Right atrium auricular region (tissue), 2 donors: ENCODE data around the gene SLC35B4. TPM values are rescaled to one million over a fixed set of nuclear protein-coding genes. Genes with fewer than 3 reads are reported as not detected.

ENCODE experiments used
- DNase-seq: peaks from one replicate; pipeline ENCODE4 v3.0.0-alpha.2; 2019; ENCODE audit warnings: low spot score
- H3K27ac ChIP-seq, 2 donors: fragments of 200-600 bp; sonication (generic); 1 replicate in 1 of 2; 2 replicates in 1 of 2; pipeline ENCODE4 v1.5.1; 2016 to 2019
- H3K27me3 ChIP-seq, 2 donors: fragments of 200-600 bp; sonication (generic); one replicate each; pipeline versions ENCODE4 v1.5.1 to v1.6.0; 2017 to 2019
- H3K36me3 ChIP-seq: fragments of 200-600 bp; sonication (generic); one replicate; pipeline ENCODE4 v1.5.1; 2016
- H3K4me1 ChIP-seq, 2 donors: fragments of 200-600 bp; sonication (generic); one replicate each; pipeline versions ENCODE4 v1.5.1 to v1.6.0; 2017 to 2019
- H3K4me3 ChIP-seq, 2 donors: fragments of 200-600 bp; sonication (generic); 1 replicate in 1 of 2; 2 replicates in 1 of 2; pipeline ENCODE4 v1.5.1; 2017 to 2019; ENCODE audit warnings: mild to moderate bottlenecking in 1 of 2, moderate library complexity in 1 of 2
- H3K9me3 ChIP-seq, 2 donors: fragments of 200-600 bp; sonication (generic); one replicate each; pipeline ENCODE4 v1.5.1; 2019
- total RNA-seq, 2 donors: library from RNA; depleted of rRNA; stranded (reverse); fragments of >200 nt; gene quantifications; one replicate each; pipeline ENCODE4 v1.1.0, GENCODE V29; 2016
- TF ChIP-seq, protein P1 (sequence below), 2 donors: fragments of 200-600 bp; sonication (generic); IDR thresholded peaks; one replicate each; pipeline ENCODE4 v1.5.1; 2019; ENCODE audit warnings: antibody characterized with exemption in 2 of 2

The SLC35B4 gene
- total RNA-seq, 2 donors from 2014 or later = 3.4 to 4.8 TPM

DNA sequence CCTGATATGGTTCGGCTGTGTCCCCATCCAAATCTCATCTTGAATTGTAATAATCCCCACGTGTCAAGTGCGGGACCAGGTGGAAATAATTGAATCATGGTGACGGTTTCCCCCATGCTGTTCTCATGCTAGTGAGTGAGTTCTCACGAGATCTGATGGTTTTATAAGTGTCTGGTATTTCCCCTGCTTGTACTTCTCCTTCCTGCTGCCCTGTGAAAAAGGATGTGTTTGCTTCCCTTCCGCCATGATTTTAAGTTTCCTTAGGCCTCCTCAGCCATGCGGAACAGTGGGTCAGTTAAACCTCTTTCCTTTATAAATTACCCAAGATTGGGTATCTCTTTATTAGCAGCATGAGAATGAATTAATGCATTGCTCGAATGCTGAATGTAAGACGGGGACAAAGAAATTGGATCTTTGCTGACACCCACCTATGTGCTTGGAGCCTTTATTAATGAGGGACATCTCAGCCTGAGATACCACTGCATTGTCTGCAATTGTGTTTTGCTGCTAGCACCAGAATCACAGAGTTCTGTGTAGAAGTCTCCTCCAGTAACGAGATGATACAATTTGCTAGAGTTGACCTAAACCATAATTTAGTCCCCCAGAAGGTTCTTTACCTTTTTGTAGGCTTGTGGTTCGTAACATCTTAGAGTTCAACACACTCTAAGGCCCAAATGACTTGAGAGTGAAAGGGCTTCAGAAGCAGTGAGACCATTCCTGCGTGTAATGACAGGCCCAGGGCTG lies 28.6 kb downstream of the SLC35B4 start:
- H3K9me3 ChIP-seq = no peaks in the 10 kb centered on the region
- no peak overlapping the region for H3K4me3 ChIP-seq
- no peaks in the 10 kb centered on the region for H3K4me1 ChIP-seq
- H3K27ac ChIP-seq = no peak overlapping the region
- TF ChIP-seq, protein P1, sequence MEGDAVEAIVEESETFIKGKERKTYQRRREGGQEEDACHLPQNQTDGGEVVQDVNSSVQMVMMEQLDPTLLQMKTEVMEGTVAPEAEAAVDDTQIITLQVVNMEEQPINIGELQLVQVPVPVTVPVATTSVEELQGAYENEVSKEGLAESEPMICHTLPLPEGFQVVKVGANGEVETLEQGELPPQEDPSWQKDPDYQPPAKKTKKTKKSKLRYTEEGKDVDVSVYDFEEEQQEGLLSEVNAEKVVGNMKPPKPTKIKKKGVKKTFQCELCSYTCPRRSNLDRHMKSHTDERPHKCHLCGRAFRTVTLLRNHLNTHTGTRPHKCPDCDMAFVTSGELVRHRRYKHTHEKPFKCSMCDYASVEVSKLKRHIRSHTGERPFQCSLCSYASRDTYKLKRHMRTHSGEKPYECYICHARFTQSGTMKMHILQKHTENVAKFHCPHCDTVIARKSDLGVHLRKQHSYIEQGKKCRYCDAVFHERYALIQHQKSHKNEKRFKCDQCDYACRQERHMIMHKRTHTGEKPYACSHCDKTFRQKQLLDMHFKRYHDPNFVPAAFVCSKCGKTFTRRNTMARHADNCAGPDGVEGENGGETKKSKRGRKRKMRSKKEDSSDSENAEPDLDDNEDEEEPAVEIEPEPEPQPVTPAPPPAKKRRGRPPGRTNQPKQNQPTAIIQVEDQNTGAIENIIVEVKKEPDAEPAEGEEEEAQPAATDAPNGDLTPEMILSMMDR (IDR thresholded peaks at IDR 0.05) = no peak
- H3K27me3 ChIP-seq = no peaks in the 10 kb centered on the region
- no peak for DNase-seq
- peaks cover 7% of the 10 kb centered on the region for H3K36me3 ChIP-seq

DNA sequence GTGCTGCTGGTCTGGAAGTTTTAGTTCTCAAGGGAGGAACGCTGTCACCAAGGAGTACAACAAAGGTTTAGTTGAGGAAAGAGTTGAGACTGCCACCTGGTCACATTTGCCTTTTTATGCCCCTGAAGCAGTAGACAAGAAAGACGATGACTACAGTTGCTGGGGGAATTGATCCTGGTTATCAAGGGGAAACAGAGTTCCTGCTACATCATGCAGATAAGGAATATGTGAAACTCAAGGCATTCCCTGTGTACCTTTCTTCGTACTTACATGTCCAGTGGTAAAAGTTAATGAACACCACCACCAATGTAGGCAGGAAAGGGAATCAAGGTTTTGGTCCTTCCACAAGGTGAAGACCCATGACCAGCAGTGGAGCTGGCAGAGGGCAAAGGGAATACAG lies 31.8 kb downstream of the SLC35B4 start:
- no peaks in the 10 kb centered on the region for H3K27me3 ChIP-seq
- TF ChIP-seq, protein P1 (IDR thresholded peaks at IDR 0.05) = no peak
- DNase-seq = no peak

DNA sequence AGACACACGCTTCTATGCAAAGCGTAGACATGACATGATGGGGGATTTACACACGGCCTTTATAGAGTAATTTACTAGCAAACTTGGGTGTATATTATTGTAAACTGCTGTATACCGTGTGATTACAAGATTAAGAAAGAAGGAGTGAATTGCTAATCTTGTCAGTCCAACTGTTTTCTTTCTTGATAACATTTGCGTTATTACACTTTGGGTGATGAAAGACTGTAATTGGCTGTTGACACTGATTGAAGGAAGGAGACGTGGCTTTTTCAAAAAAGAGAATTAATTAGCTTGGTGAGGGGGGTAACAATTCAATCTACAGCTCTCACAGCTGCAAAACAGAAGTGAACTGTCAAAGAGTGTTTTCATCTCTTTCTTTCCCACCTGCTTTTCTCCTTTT lies 32.7 kb downstream of the SLC35B4 start:
- H3K9me3 ChIP-seq = no peaks in the 10 kb centered on the region
- TF ChIP-seq, protein P1 (IDR thresholded peaks at IDR 0.05) = no peak
- no peak for DNase-seq
- H3K27me3 ChIP-seq = no peaks in the 10 kb centered on the region
- H3K4me3 ChIP-seq = no peak overlapping the region
- no peaks in the 10 kb centered on the region for H3K36me3 ChIP-seq
- H3K4me1 ChIP-seq = no peaks in the 10 kb centered on the region
- H3K27ac ChIP-seq = no peak overlapping the region

More for the DNA sequence above, 31.8 kb downstream of the SLC35B4 start:
- Histone ChIP-seq H3K4me1 (no peaks in the 10 kb centered on the region), H3K4me3 (no peak overlapping the region), H3K9me3 (no peaks in the 10 kb centered on the region), H3K27ac (no peak overlapping the region), H3K36me3 (no peaks in the 10 kb centered on the region)

DNA sequence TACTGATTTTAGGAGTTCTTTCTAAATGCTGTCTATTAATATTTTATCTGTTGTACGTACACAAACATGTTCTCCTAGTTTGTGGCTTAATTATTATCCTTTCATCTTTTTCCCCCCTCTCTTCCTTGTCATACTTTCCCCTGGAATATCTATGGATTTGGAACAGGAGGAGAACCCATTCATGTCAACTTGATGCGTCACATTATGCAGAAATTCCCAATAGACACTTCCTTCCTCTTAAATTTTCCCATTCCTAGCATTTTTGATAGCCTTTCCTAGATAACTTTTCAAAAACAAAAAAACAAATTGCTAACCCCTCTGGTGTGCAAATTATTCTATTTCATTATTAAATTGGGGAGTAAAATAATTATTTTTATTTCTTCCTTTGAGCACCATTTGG lies 36.2 kb downstream of the SLC35B4 start:
- H3K27ac ChIP-seq = no peak overlapping the region
- H3K4me3 ChIP-seq = no peak overlapping the region
- H3K36me3 ChIP-seq = no peaks in the 10 kb centered on the region
- H3K27me3 ChIP-seq = no peaks in the 10 kb centered on the region
- DNase-seq = no peak
- TF ChIP-seq, protein P1 (IDR thresholded peaks at IDR 0.05) = no peak
- no peaks in the 10 kb centered on the region for H3K9me3 ChIP-seq
- H3K4me1 ChIP-seq = no peaks in the 10 kb centered on the region

DNA sequence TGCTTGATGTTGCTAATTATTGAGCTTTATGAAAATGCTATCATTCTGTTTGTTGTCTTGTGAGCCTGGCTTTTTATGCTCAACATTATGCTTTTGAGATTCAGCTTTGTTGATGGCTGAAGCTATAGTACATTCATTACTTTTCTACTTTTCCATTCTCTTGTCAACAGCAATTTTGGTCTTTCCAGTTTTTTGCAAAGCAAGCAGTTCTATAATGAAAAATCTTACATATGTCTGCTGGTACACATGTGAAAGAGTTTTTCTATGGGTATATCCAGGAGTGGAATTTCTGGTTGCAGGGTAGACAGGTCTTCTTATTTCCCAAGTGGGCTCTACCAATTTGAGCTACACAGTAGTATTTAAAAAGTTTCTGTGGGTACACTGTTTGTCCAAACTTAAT lies 36.8 kb downstream of the SLC35B4 start:
- H3K27me3 ChIP-seq = no peaks in the 10 kb centered on the region
- no peak overlapping the region for H3K27ac ChIP-seq
- no peaks in the 10 kb centered on the region for H3K4me1 ChIP-seq
- DNase-seq = no peak
- H3K4me3 ChIP-seq = no peak overlapping the region
- no peaks in the 10 kb centered on the region for H3K36me3 ChIP-seq
- no peaks in the 10 kb centered on the region for H3K9me3 ChIP-seq
- TF ChIP-seq, protein P1 (IDR thresholded peaks at IDR 0.05) = no peak

DNA sequence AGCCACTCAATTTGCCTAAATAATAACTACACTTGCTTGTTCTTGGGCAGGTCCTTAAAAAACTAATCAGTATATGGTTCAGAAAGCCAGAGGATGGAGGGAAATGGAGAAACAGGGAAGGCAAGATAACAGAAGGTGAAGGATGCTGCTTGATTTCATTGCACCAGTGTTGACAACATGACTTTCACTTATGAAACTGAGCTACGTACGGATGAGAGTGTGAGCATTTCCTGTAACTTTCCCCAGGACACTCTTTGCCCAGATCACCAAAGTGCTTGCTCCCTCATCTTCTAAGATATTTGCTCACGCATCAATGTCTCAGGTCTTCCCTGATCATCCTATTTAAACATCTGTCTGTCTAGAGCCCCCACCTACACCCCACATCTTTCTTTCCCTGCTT lies 37.4 kb downstream of the SLC35B4 start:
- DNase-seq = no peak
- TF ChIP-seq, protein P1 (IDR thresholded peaks at IDR 0.05) = no peak
- H3K27me3 ChIP-seq = no peaks in the 10 kb centered on the region

More for the DNA sequence above, 37.4 kb downstream of the SLC35B4 start:
- Histone ChIP-seq H3K4me3 (no peak overlapping the region), H3K36me3 (no peaks in the 10 kb centered on the region), H3K4me1 (no peaks in the 10 kb centered on the region), H3K27ac (no peak overlapping the region), H3K9me3 (no peaks in the 10 kb centered on the region)
